ENCODE measurements around the gene PDK2. TPM values are rescaled to one million over a fixed set of nuclear protein-coding genes. Genes with fewer than 3 reads are reported as not detected.

Gene PDK2
- total and polyA plus RNA-seq, 9 of the 15 experiments (the other 6 are each of a cell fraction or from before 2014, with no cell fraction given): 0.03 to 2.5 (median 1.4) TPM

GRCh38 chr17:50149417-50150353 is 54.5 kb downstream of the PDK2 start (continued):
- no peak for TF ChIP-seq DMBX1 (CRISPR knock-in tag; IDR thresholded peaks at IDR 0.05; ENCODE audit: borderline replicate concordance)
- TF ChIP-seq SMARCE1 (IDR thresholded peaks at IDR 0.05): no peak
- 0 out of 2 replicates have a peak, but pooled peaks have one; percentile 16 for TF ChIP-seq MAX (CRISPR knock-in tag; IDR thresholded peaks at IDR 0.05)
- TF ChIP-seq TBP (optimal IDR thresholded peaks at IDR 0.05; ENCODE audit: low read depth, low read length): no peak
- TF ChIP-seq, protein P1, sequence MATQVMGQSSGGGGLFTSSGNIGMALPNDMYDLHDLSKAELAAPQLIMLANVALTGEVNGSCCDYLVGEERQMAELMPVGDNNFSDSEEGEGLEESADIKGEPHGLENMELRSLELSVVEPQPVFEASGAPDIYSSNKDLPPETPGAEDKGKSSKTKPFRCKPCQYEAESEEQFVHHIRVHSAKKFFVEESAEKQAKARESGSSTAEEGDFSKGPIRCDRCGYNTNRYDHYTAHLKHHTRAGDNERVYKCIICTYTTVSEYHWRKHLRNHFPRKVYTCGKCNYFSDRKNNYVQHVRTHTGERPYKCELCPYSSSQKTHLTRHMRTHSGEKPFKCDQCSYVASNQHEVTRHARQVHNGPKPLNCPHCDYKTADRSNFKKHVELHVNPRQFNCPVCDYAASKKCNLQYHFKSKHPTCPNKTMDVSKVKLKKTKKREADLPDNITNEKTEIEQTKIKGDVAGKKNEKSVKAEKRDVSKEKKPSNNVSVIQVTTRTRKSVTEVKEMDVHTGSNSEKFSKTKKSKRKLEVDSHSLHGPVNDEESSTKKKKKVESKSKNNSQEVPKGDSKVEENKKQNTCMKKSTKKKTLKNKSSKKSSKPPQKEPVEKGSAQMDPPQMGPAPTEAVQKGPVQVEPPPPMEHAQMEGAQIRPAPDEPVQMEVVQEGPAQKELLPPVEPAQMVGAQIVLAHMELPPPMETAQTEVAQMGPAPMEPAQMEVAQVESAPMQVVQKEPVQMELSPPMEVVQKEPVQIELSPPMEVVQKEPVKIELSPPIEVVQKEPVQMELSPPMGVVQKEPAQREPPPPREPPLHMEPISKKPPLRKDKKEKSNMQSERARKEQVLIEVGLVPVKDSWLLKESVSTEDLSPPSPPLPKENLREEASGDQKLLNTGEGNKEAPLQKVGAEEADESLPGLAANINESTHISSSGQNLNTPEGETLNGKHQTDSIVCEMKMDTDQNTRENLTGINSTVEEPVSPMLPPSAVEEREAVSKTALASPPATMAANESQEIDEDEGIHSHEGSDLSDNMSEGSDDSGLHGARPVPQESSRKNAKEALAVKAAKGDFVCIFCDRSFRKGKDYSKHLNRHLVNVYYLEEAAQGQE (IDR thresholded peaks at IDR 0.05; ENCODE audit: borderline replicate concordance): peak; percentile 56
- TF ChIP-seq, protein P1 (CRISPR knock-in tag; IDR thresholded peaks at IDR 0.05; ENCODE audit: low read depth): peak; percentile 47; the same call in 1 of the 2 replicates
- no peak for TF ChIP-seq FOXJ3 (CRISPR knock-in tag; IDR thresholded peaks at IDR 0.05)
- no peak for TF ChIP-seq CSDE1 (IDR thresholded peaks at IDR 0.05)
- no peak for TF ChIP-seq RBM17 (IDR thresholded peaks at IDR 0.05; ENCODE audit: borderline replicate concordance, low read depth, low read length)
- no peak for TF ChIP-seq GATAD2A (IDR thresholded peaks at IDR 0.05)
- TF ChIP-seq ZNF121 (CRISPR knock-in tag; conservative IDR thresholded peaks at IDR 0.05): no peak
- no peak for TF ChIP-seq ZNF583 (CRISPR knock-in tag; IDR thresholded peaks at IDR 0.05)
- TF ChIP-seq RB1 (IDR thresholded peaks at IDR 0.05; ENCODE audit: low read depth): peak; percentile 49; the same call in 1 of the 2 replicates
- TF ChIP-seq FUS (optimal IDR thresholded peaks at IDR 0.05; ENCODE audit: low read depth, low read length): no peak
- TF ChIP-seq NCOA1 (IDR thresholded peaks at IDR 0.05; ENCODE audit: low read depth): no peak
- TF ChIP-seq RBFOX2 (IDR thresholded peaks at IDR 0.05; ENCODE audit: low read depth, low read length): peak; percentile 71
- TF ChIP-seq, protein P2, sequence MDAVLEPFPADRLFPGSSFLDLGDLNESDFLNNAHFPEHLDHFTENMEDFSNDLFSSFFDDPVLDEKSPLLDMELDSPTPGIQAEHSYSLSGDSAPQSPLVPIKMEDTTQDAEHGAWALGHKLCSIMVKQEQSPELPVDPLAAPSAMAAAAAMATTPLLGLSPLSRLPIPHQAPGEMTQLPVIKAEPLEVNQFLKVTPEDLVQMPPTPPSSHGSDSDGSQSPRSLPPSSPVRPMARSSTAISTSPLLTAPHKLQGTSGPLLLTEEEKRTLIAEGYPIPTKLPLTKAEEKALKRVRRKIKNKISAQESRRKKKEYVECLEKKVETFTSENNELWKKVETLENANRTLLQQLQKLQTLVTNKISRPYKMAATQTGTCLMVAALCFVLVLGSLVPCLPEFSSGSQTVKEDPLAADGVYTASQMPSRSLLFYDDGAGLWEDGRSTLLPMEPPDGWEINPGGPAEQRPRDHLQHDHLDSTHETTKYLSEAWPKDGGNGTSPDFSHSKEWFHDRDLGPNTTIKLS (IDR thresholded peaks at IDR 0.05; ENCODE audit: borderline replicate concordance, low read depth): peak; percentile 29; the same call in 1 of the 2 replicates
- TF ChIP-seq RBM14 (IDR thresholded peaks at IDR 0.05; ENCODE audit: borderline replicate concordance, insufficient read depth, low read depth, low read length): 0 out of 2 replicates have a peak, but pooled peaks have one; percentile 20
- TF ChIP-seq CGGBP1 (CRISPR knock-in tag; IDR thresholded peaks at IDR 0.05): no peak

Measured in K562 (cell line).